GM19043 (cell line): ENCODE measurements around the gene CHST15.

Experiments
- ATAC-seq: cut with Tn5 transposase; IDR thresholded peaks from one replicate; pipeline ENCODE4 v1.9.1; 2021; ENCODE audit warnings: low read depth; ENCODE audit not compliant: unreplicated experiment

Gene CHST15

GRCh38 chr10:124092860-124093773, at the start of gene CHST15:
Gene CHST15, minus strand, starts transcription at chr10:124093598. Its CDS starts 47,386 bp downstream, at chr10:124046212.
- ATAC-seq, result no peak

GRCh38 chr10:124142960-124143359, 49.6 kb upstream of the CHST15 start:
- no peak for ATAC-seq

- no peak for ATAC-seq
Observed at GRCh38 chr10:124142006-124142739, 48.8 kb upstream of the CHST15 start.

- ATAC-seq, result no peak
Observed at GRCh38 chr10:124138883-124139348, 45.5 kb upstream of the CHST15 start.

- ATAC-seq, result no peak
Observed at GRCh38 chr10:124138195-124138882, 44.9 kb upstream of the CHST15 start.

- ATAC-seq, result no peak
Observed at GRCh38 chr10:124134251-124134893, 41.0 kb upstream of the CHST15 start.

- no peak for ATAC-seq
Observed at GRCh38 chr10:124132876-124133275, 39.5 kb upstream of the CHST15 start.

GRCh38 chr10:124132306-124132705, 38.9 kb upstream of the CHST15 start:
- ATAC-seq, result no peak

- no peak for ATAC-seq
Observed at GRCh38 chr10:124131172-124131571, 37.8 kb upstream of the CHST15 start.

- ATAC-seq, result no peak
Observed at GRCh38 chr10:124130198-124130900, 37.0 kb upstream of the CHST15 start.

- no peak for ATAC-seq
Observed at GRCh38 chr10:124129471-124129870, 36.1 kb upstream of the CHST15 start.

GRCh38 chr10:124128811-124129145, 35.4 kb upstream of the CHST15 start:
- ATAC-seq, result no peak

- no peak for ATAC-seq
Observed at GRCh38 chr10:124127965-124128810, 34.8 kb upstream of the CHST15 start.

GRCh38 chr10:124127563-124127962, 34.2 kb upstream of the CHST15 start:
- ATAC-seq, result no peak

GRCh38 chr10:124126983-124127385, 33.6 kb upstream of the CHST15 start:
- no peak for ATAC-seq

GRCh38 chr10:124126145-124126982, 33.0 kb upstream of the CHST15 start:
- ATAC-seq, result no peak

- no peak for ATAC-seq
Observed at GRCh38 chr10:124125305-124126116, 32.1 kb upstream of the CHST15 start.
